ENCODE results near the gene SNX24. TPM values are rescaled to one million over a fixed set of nuclear protein-coding genes. Genes with fewer than 3 reads are reported as not detected.

The SNX24 gene
- total RNA-seq, 1 donor from 2014 or later = 21.0 TPM

DNA sequence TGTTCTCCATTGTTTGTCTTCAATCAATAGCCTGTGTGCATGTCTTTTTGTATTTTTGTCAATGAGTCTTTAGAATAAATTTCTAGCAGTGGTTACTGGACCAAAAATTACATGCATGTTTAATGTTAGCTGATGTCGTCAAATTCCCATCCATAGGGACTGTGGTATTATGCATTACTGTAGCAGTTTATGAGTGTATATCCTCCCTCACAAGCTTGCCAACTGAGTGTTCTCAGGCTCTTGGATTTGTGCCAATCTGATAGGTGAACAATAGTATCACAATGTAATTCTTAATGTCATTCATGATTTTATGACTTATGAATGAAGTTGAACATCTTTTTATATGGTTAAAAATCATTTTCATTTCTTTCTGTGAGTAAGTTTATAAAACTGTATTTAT lies 13.0 kb downstream of the SNX24 start:
- Histone ChIP-seq H3K27me3 (no peaks in the 10 kb centered on the region), H3K4me3 (no peak overlapping the region), H3K9me3 (ENCODE audit: low read depth) (no peaks in the 10 kb centered on the region), H3K27ac (no peak overlapping the region), H3K4me1 (peaks cover 12% of the 10 kb centered on the region), H3K36me3 (no peaks in the 10 kb centered on the region), H3F3A (ENCODE audit: low read depth) (no peaks in the 10 kb centered on the region), H2AFZ (replicated peaks) (no peak overlapping the region), H4K20me1 (ENCODE audit: low read depth) (no peaks in the 10 kb centered on the region), H3K79me2 (ENCODE audit: low read depth) (no peaks in the 10 kb centered on the region), H3K4me2 (no peak overlapping the region), H3K9ac (no peak overlapping the region)
- Mint-ChIP-seq H3K4me1 (peaks cover 9% of the 10 kb centered on the region), H3K27ac (no peak overlapping the region), H3K9me3 (peaks cover 3% of the 10 kb centered on the region), H3K4me3 (no peak overlapping the region), H3K27me3 (ENCODE audit: insufficient read depth, low read depth) (no peaks in the 10 kb centered on the region), H3K36me3 (peaks cover 9% of the 10 kb centered on the region)
- TF ChIP-seq EZH2 (IDR thresholded peaks at IDR 0.05) (no peak), EZH2phosphoT487 (IDR thresholded peaks at IDR 0.05) (no peak)
- TF ChIP-seq, protein P1, sequence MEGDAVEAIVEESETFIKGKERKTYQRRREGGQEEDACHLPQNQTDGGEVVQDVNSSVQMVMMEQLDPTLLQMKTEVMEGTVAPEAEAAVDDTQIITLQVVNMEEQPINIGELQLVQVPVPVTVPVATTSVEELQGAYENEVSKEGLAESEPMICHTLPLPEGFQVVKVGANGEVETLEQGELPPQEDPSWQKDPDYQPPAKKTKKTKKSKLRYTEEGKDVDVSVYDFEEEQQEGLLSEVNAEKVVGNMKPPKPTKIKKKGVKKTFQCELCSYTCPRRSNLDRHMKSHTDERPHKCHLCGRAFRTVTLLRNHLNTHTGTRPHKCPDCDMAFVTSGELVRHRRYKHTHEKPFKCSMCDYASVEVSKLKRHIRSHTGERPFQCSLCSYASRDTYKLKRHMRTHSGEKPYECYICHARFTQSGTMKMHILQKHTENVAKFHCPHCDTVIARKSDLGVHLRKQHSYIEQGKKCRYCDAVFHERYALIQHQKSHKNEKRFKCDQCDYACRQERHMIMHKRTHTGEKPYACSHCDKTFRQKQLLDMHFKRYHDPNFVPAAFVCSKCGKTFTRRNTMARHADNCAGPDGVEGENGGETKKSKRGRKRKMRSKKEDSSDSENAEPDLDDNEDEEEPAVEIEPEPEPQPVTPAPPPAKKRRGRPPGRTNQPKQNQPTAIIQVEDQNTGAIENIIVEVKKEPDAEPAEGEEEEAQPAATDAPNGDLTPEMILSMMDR (IDR thresholded peaks at IDR 0.05) = no peak
- DNase-seq (ENCODE audit: low spot score) = no peak

DNA sequence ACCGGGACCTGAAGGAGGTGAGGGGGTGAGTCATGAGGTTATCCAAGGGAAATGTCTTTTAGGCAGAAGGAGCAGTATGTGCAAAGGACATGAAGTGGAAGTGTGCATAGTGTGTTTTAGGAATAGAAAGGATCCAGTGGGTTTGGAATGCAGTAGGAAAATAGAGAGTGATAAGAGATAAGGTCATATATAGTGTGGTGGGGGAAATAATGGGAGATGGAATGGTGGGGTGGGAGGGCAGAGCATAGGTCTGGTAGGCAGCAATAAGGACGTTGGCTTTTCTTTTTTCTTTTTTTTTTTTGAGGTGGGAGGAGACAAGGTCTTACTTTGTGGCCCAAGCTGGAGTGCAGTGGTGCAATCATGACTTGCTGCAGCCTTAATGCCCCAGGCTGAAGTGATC lies 17.8 kb downstream of the SNX24 start:
- H4K20me1 ChIP-seq (ENCODE audit: low read depth) = no peaks in the 10 kb centered on the region
- Mint-ChIP-seq H3K4me3 (no peak overlapping the region), H3K9me3 (peaks cover 3% of the 10 kb centered on the region), H3K4me1 (peaks cover 9% of the 10 kb centered on the region), H3K36me3 (peaks cover 12% of the 10 kb centered on the region), H3K27me3 (ENCODE audit: insufficient read depth, low read depth) (no peaks in the 10 kb centered on the region), H3K27ac (no peak overlapping the region)
- H3F3A ChIP-seq (ENCODE audit: low read depth) = no peaks in the 10 kb centered on the region
- no peaks in the 10 kb centered on the region for H3K9me3 ChIP-seq (ENCODE audit: low read depth)
- H3K4me3 ChIP-seq = no peak overlapping the region
- H3K9ac ChIP-seq = no peak overlapping the region
- H3K27me3 ChIP-seq = no peaks in the 10 kb centered on the region
- H3K79me2 ChIP-seq (ENCODE audit: low read depth) = no peaks in the 10 kb centered on the region
- no peak overlapping the region for H3K27ac ChIP-seq
- no peak overlapping the region for H3K4me2 ChIP-seq
- no peaks in the 10 kb centered on the region for H3K36me3 ChIP-seq
- TF ChIP-seq EZH2 (IDR thresholded peaks at IDR 0.05) (no peak), EZH2phosphoT487 (IDR thresholded peaks at IDR 0.05) (no peak)
- TF ChIP-seq, protein P1 (IDR thresholded peaks at IDR 0.05) = no peak
- no peak for DNase-seq (ENCODE audit: low spot score)
- no peak overlapping the region for H2AFZ ChIP-seq (replicated peaks)
- peaks cover 12% of the 10 kb centered on the region for H3K4me1 ChIP-seq

DNA sequence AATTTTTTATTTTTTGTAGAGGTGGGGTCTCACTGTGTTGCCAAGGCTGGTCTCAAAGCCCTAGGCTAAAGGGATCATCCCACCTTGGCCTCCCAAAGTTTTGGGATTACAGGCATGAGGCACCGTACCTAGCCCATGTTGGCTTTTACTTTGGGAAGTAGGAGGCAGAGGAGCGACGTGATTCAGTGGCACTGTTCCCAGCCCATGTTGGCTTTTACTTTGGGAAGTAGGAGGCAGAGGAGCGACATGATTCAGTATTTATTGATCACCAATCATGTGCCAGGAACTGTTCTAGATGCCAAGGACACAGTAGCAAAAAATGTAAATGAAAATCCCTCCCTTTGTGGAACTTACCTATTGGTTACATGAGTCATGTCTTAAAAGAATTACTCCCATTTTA lies 18.3 kb downstream of the SNX24 start:
- Histone ChIP-seq H3K4me3 (no peak overlapping the region), H3F3A (ENCODE audit: low read depth) (no peaks in the 10 kb centered on the region), H3K79me2 (ENCODE audit: low read depth) (no peaks in the 10 kb centered on the region), H3K9ac (no peak overlapping the region), H3K27ac (no peak overlapping the region), H3K4me2 (no peak overlapping the region), H3K9me3 (ENCODE audit: low read depth) (no peaks in the 10 kb centered on the region), H3K36me3 (no peaks in the 10 kb centered on the region), H2AFZ (replicated peaks) (no peak overlapping the region), H3K27me3 (no peaks in the 10 kb centered on the region), H3K4me1 (peaks cover 12% of the 10 kb centered on the region), H4K20me1 (ENCODE audit: low read depth) (no peaks in the 10 kb centered on the region)
- Mint-ChIP-seq H3K9me3 (peaks cover 3% of the 10 kb centered on the region), H3K36me3 (peaks cover 15% of the 10 kb centered on the region), H3K4me3 (no peak overlapping the region), H3K27me3 (ENCODE audit: insufficient read depth, low read depth) (no peaks in the 10 kb centered on the region), H3K27ac (no peak overlapping the region), H3K4me1 (peaks cover 9% of the 10 kb centered on the region)
- no peak for DNase-seq (ENCODE audit: low spot score)
- TF ChIP-seq, protein P1 (IDR thresholded peaks at IDR 0.05) = no peak
- TF ChIP-seq EZH2phosphoT487 (IDR thresholded peaks at IDR 0.05) = no peak
- TF ChIP-seq EZH2 (IDR thresholded peaks at IDR 0.05) = no peak

Measured in neural progenitor cell (in vitro differentiated cells).